Effector CD4-positive, alpha-beta T cell (primary cell): ENCODE results near the gene CHST1.

Experiments
- DNase-seq: peaks from one replicate; pipeline ENCODE4 v3.0.0-alpha.2; 2020

CHST1 gene

GRCh38 chr11:45599161-45599943, 66.1 kb downstream of the CHST1 start:
- no peak for DNase-seq
